ENCODE results near the gene MALAT1. TPM values are rescaled to one million over a fixed set of nuclear protein-coding genes. Genes with fewer than 3 reads are reported as not detected.

The MALAT1 gene
- total and polyA plus RNA-seq, 2 donors (not counting 1 experiment from before 2014, with no cell fraction given), result 646 to 32,417 TPM

GRCh38 chr11:65554842-65555430 lies 56.1 kb downstream of the MALAT1 start:
- DNase-seq (no peak), ATAC-seq (ENCODE audit: low read depth) (no peak)
- Histone ChIP-seq H3K27me3 (replicated peaks in 1 of 4; ENCODE audit: control extremely low read depth in 1 of 4, control insufficient read depth in 3 of 4, insufficient read depth in 4 of 4, low read length in 3 of 4) (no peaks in the 10 kb centered on the region), H3K79me2 (ENCODE audit: control insufficient read depth, insufficient read depth, low read length) (peaks cover 18% of the 10 kb centered on the region), H3K4me2 (replicated peaks; ENCODE audit: low read depth, low read length, poor library complexity, severe bottlenecking) (no peak overlapping the region), H3K9me3 (ENCODE audit: control extremely low read depth in 1 of 3, control insufficient read depth in 2 of 3, insufficient read depth in 1 of 3, low read length in 2 of 3) (no peaks in the 10 kb centered on the region), H3K36me3 (replicated peaks in 1 of 2; ENCODE audit: control extremely low read depth in 1 of 2, control insufficient read depth in 1 of 2, extremely low read depth in 1 of 2, insufficient read depth in 2 of 2, low read length in 1 of 2) (no peaks in the 10 kb centered on the region), H4K20me1 (ENCODE audit: control insufficient read depth, insufficient read depth, low read length, poor library complexity, severe bottlenecking) (no peaks in the 10 kb centered on the region), H3K9ac (ENCODE audit: low read length) (no peak overlapping the region), H2AFZ (ENCODE audit: insufficient read depth, low read depth, low read length, poor library complexity, severe bottlenecking) (no peak overlapping the region), H3K4me1 (ENCODE audit: control insufficient read depth in 2 of 2, insufficient read depth in 2 of 2, low read length in 2 of 2) (peaks cover 29 to 55% of the 10 kb centered on the region in 2 donors), H3K27ac (ENCODE audit: low read length in 2 of 2) (no peak overlapping the region), H3K4me3 (ENCODE audit: control extremely low read depth in 1 of 5, extremely low read depth in 1 of 5, insufficient read depth in 1 of 5, low read depth in 2 of 5, low read length in 4 of 5) (no peak overlapping the region)
- intact Hi-C loops (cut with micrococcal nuclease), result no loop called here
- Mint-ChIP-seq H3K9me3 (ENCODE audit: insufficient read depth) (no peaks in the 10 kb centered on the region), H3K27me3 (peaks cover under 1% of the 10 kb centered on the region), H3K4me3 (peak overlapping the region; percentile 30), H3K4me1 (peaks cover 52% of the 10 kb centered on the region), H3K27ac (peak overlapping the region; percentile 51)
- WGBS (ENCODE audit: insufficient coverage), result 84% methylated on average over 4 of the region's 4 CpGs
- TF ChIP-seq EZH2 (IDR thresholded peaks at IDR 0.05; ENCODE audit: borderline replicate concordance, insufficient read depth, low read depth, low read length, poor library complexity, severe bottlenecking) (no peak), CTCF (IDR thresholded peaks at IDR 0.05) (no peak)
- ChIA-PET POLR2A (interaction anchor here (0.6 kb wide), 2 partner anchors 147 to 733 kb away, joined by 4 to 7 read pairs; no protein-coding TSS in a partner anchor), CTCF (interaction anchor here (0.6 to 1.2 kb wide), 3 partner anchors 8 to 935 kb away, joined by 3 to 4 read pairs (median 3); no protein-coding TSS in a partner anchor)

- Histone ChIP-seq H3K9me3 (ENCODE audit: control extremely low read depth in 1 of 3, control insufficient read depth in 2 of 3, insufficient read depth in 1 of 3, low read length in 2 of 3) (no peaks in the 10 kb centered on the region), H3K9ac (ENCODE audit: low read length) (no peak overlapping the region), H3K4me1 (ENCODE audit: control insufficient read depth in 2 of 2, insufficient read depth in 2 of 2, low read length in 2 of 2) (peaks cover 29 to 55% of the 10 kb centered on the region in 2 donors), H3K27me3 (replicated peaks in 1 of 4; ENCODE audit: control extremely low read depth in 1 of 4, control insufficient read depth in 3 of 4, insufficient read depth in 4 of 4, low read length in 3 of 4) (no peaks in the 10 kb centered on the region), H3K27ac (ENCODE audit: low read length in 2 of 2) (no peak overlapping the region), H3K4me2 (replicated peaks; ENCODE audit: low read depth, low read length, poor library complexity, severe bottlenecking) (no peak overlapping the region), H3K79me2 (ENCODE audit: control insufficient read depth, insufficient read depth, low read length) (peaks cover 26% of the 10 kb centered on the region), H3K36me3 (replicated peaks in 1 of 2; ENCODE audit: control extremely low read depth in 1 of 2, control insufficient read depth in 1 of 2, extremely low read depth in 1 of 2, insufficient read depth in 2 of 2, low read length in 1 of 2) (no peaks in the 10 kb centered on the region), H2AFZ (ENCODE audit: insufficient read depth, low read depth, low read length, poor library complexity, severe bottlenecking) (no peak overlapping the region), H3K4me3 (ENCODE audit: control extremely low read depth in 1 of 5, extremely low read depth in 1 of 5, insufficient read depth in 1 of 5, low read depth in 2 of 5, low read length in 4 of 5) (no peak overlapping the region), H4K20me1 (ENCODE audit: control insufficient read depth, insufficient read depth, low read length, poor library complexity, severe bottlenecking) (no peaks in the 10 kb centered on the region)
- no peaks in the 10 kb centered on the region for H3K9me3 Mint-ChIP-seq (ENCODE audit: insufficient read depth)
- peak overlapping the region; percentile 64 for H3K4me3 Mint-ChIP-seq
- ATAC-seq (ENCODE audit: low read depth) (no peak), DNase-seq (no peak)
- WGBS (ENCODE audit: insufficient coverage), result 69% methylated on average over 5 of the region's 6 CpGs
- H3K27me3 Mint-ChIP-seq, result peaks cover 3% of the 10 kb centered on the region
- H3K27ac Mint-ChIP-seq, result peak overlapping the region; percentile 89
- no peak for TF ChIP-seq EZH2 (IDR thresholded peaks at IDR 0.05; ENCODE audit: borderline replicate concordance, insufficient read depth, low read depth, low read length, poor library complexity, severe bottlenecking)
- no peak for TF ChIP-seq CTCF (IDR thresholded peaks at IDR 0.05)
- CTCF ChIA-PET, result interaction anchor here (0.6 to 1.4 kb wide), 4 partner anchors 9 to 934 kb away, joined by 3 to 4 read pairs (median 3); partner anchors contain the start of gene ZNRD2
- POLR2A ChIA-PET, result interaction anchor here (0.6 kb wide), 2 partner anchors 148 to 732 kb away, joined by 4 to 7 read pairs; no protein-coding TSS in a partner anchor
- H3K4me1 Mint-ChIP-seq, result peaks cover 51% of the 10 kb centered on the region
- intact Hi-C loops (cut with micrococcal nuclease), result no loop called here
Measured at GRCh38 chr11:65555693-65556231, 56.9 kb downstream of the MALAT1 start.
